HK-2 (cell line): ENCODE measurements around the gene ANXA11.

Experiments used
- DNase-seq: peaks from one replicate; pipeline ENCODE4 v3.0.0-alpha.2; 2018; ENCODE audit not compliant: unreplicated experiment

Gene ANXA11

DNA sequence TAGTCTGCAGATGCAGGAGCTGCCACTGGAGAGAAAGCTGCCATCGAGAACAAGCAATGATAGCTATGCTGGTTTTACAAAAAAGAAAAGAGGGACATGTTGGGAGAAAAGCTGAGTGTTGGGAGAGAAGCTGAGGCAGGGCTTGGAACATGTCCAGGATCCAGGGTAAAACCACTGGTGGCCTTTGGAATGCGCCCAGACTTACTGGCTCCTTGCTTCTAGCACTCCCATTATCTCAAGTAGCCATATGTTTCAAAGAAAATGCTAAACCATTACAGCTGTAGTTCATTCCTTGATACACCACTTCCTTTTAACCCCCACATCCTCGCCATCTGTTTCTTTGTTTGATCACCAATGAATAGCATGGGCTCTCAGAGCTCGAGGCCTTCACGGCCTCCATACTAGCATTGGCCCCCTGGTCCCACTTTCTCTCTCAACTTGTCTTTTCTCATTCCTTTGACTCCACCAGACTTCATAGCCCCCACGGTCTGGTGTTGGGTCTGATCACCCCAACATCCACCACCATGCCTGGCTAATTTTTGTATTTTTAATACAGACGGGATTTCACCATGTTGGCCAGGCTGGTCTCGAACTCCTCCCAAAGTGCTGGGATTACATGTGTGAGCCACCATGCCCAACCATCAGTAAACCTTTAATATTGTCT is 96.6 kb downstream of the ANXA11 start:
- DNase-seq = no peak

DNA sequence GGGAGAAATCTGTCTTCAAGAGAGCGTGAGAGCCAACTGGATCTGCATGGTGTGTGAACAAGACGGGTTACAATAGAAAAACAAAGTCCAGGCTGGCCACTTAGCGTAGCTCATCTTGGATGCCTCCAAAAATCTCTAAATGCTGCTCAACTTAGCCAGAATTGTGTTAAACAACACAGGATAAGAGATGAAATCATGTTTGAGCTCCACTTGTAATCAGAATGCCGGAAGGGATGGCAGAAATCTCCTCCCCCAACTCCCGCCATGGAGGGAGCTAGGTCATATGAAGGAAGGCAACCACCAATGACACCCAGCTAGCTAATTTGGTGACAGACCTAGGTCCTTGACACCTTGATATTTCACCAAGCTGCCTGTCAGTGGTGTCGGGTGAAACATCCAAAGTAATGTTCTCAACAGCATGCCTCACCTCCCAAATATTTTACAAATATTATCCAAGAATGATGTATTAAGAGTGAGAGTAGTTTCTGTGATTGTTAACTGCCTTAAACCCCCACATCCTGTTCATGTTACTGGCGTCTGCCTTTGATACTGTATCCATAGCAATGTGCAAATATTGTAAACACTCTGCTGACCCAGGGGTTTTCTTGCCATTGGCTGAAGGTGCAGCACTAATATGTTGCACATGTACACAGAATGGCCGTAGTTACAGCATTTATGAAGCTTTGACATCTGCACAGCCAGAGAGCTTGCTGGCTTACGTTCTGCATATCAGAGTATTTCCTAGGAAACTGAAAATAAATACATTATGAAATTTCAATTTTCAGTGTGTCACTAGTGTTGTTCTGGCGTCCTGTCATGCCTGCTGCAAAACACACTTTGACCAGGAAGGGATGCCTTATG is 101.0 kb downstream of the ANXA11 start:
- DNase-seq = no peak
